Measurements from ENCODE around the gene AHRR. TPM values are rescaled to one million over a fixed set of nuclear protein-coding genes. Genes with fewer than 3 reads are reported as not detected.
A peak's percentile ranks its signal among the peaks of the same experiment; 100 is the strongest.

AHRR gene
- total RNA-seq, 1 donor, result 22.5 TPM

- TF ChIP-seq CTCF (IDR thresholded peaks at IDR 0.05; ENCODE audit: insufficient read depth, low read depth, low read length), result no peak
These were observed 153.5 kb downstream of the AHRR start for GRCh38 chr5:474840-475661.

GRCh38 chr5:475704-476101 is 154.2 kb downstream of the AHRR start:
- no peak for DNase-seq (ENCODE audit: low read depth)
- no peak for TF ChIP-seq CTCF (IDR thresholded peaks at IDR 0.05; ENCODE audit: insufficient read depth, low read depth, low read length)
- H3K4me3 ChIP-seq (ENCODE audit: low read depth, low read length), result no peak overlapping the region

More at GRCh38 chr5:474840-475661, 153.5 kb downstream of the AHRR start:
- H3K4me3 ChIP-seq (ENCODE audit: low read depth, low read length), result peak overlapping the region; percentile 10
- DNase-seq (ENCODE audit: low read depth), result no peak

- no peak for TF ChIP-seq CTCF (IDR thresholded peaks at IDR 0.05; ENCODE audit: insufficient read depth, low read depth, low read length)
- DNase-seq (ENCODE audit: low read depth), result no peak
These were observed 154.7 kb downstream of the AHRR start for GRCh38 chr5:476102-476813.

GRCh38 chr5:476814-477175 is 155.3 kb downstream of the AHRR start:
- no peak for DNase-seq (ENCODE audit: low read depth)
- TF ChIP-seq CTCF (IDR thresholded peaks at IDR 0.05; ENCODE audit: insufficient read depth, low read depth, low read length), result no peak
- H3K4me3 ChIP-seq (ENCODE audit: low read depth, low read length), result no peak overlapping the region

More at GRCh38 chr5:476102-476813, 154.7 kb downstream of the AHRR start:
- H3K4me3 ChIP-seq (ENCODE audit: low read depth, low read length), result no peak overlapping the region

GRCh38 chr5:477247-477646 is 155.7 kb downstream of the AHRR start:
- DNase-seq (ENCODE audit: low read depth), result no peak
- no peak for TF ChIP-seq CTCF (IDR thresholded peaks at IDR 0.05; ENCODE audit: insufficient read depth, low read depth, low read length)
- no peak overlapping the region for H3K4me3 ChIP-seq (ENCODE audit: low read depth, low read length)

GRCh38 chr5:477871-478270 is 156.4 kb downstream of the AHRR start:
- DNase-seq (ENCODE audit: low read depth), result no peak
- no peak for TF ChIP-seq CTCF (IDR thresholded peaks at IDR 0.05; ENCODE audit: insufficient read depth, low read depth, low read length)
- no peak overlapping the region for H3K4me3 ChIP-seq (ENCODE audit: low read depth, low read length)

Measured in fibroblast of villous mesenchyme (primary cell).